BJ (cell line): ENCODE data around the gene KCND2. TPM values are rescaled to one million over a fixed set of nuclear protein-coding genes. Genes with fewer than 3 reads are reported as not detected.

Experiments used
- CTCF ChIA-PET: fragments of 350-600 bp; formaldehyde crosslinking; extraction: SDS; loops from one replicate; lab custom pipeline; 2021; ENCODE audit warnings: antibody characterized with exemption, inconsistent platforms; lab: Yijun Ruan, JAX
- POLR2A ChIA-PET: fragments of 300-600 bp; sonication (Branson Sonifier 250); formaldehyde crosslinking; extraction: SDS; loops from one replicate; lab custom pipeline; 2021; ENCODE audit warnings: antibody characterized with exemption; lab: Charles Lee
- DNase-seq: peaks from one replicate; pipeline ENCODE4 v3.0.0-alpha.2; 2011; ENCODE audit warnings: low read depth
- H3K27me3 ChIP-seq: 2 replicates; pipeline ENCODE4 v1.6.0; 2011; ENCODE audit warnings: low read length; ENCODE audit not compliant: control insufficient read depth, insufficient read depth
- H3K36me3 ChIP-seq: 2 replicates; pipeline ENCODE4 v1.5.1; 2011; ENCODE audit warnings: low read length; ENCODE audit not compliant: control insufficient read depth, insufficient read depth
- H3K4me3 ChIP-seq: 2 replicates; pipeline ENCODE4 v1.5.1; 2011; ENCODE audit warnings: low read depth, mild to moderate bottlenecking, control low read depth, low read length
- CTCF ChIP-seq: IDR thresholded peaks from 2 replicates; pipeline ENCODE4 v1.5.1; 2011; ENCODE audit warnings: low read depth, mild to moderate bottlenecking, control low read depth, inconsistent platforms, low read length, moderate library complexity; ENCODE audit not compliant: insufficient read depth
- polyA plus RNA-seq: library from polyadenylated mRNA; depleted of rRNA; stranded (reverse); fragments of >200 nt; gene quantifications from 2 replicates; pipeline ENCODE4 v1.2.3, GENCODE V29; 2011

Gene KCND2
- polyA plus RNA-seq, 1 experiment = not detected

DNA sequence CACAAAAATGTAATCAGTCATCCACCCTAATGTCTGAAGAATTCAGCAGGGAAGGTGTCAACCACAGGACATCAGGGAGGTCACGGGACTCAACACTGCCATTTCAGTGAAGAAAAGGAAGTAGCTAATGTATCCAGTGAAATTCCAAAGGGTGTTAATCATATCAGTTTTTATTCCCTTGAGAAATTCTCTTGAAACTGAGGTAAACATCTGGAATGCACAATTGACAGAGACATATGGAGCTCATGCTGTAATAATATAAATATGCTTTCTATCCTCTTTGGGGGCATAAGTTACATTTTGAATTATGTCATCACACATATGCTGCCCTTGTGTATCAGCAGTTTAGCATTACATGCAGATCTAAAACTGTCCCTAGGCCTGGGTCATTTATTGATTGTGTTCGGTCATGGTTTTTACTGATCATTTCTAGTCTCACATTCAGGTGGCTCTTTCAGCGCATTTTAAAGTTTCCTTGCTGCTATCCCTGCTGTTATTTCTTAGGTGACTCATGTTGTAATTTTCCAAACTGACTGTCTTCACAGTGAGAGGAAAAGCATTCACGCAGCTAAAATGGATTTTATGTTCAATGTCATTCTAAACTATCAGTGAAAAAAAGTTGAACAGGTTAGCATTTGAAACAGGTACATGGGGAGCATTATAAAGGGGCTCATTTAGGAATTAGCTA, 311.1 kb downstream of the KCND2 start:
- ChIA-PET POLR2A (no interaction called here), CTCF (no interaction called here)
- peak; percentile 33 for DNase-seq
- H3K36me3 ChIP-seq = no peaks in the 10 kb centered on the region
- no peaks in the 10 kb centered on the region for H3K27me3 ChIP-seq
- TF ChIP-seq CTCF = no peak
- H3K4me3 ChIP-seq = no peak overlapping the region

DNA sequence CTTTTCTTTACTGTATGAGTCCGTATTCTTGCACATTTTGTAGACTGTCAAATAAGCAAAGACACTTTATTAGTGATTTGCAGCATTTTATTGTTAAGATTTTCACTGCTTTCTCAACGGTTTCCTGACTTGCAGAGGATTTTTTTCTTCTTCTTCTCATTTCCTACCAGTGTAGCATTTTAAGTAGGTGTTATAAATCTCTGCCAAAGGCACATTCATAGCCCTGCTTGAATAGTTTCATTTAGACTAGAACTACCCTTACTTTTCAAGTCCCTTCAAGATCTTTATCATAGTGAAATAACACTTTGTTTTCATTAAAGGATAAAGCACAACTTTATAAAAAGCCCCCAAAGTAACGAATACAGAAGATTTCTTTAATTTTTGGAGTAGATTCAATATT, 313.6 kb downstream of the KCND2 start:
- ChIA-PET POLR2A (no interaction called here), CTCF (interaction anchor here (0.6 kb wide), 1 partner anchor 645 kb away, joined by 3 read pairs; no protein-coding TSS in a partner anchor)

GRCh38 chr7:120587243-120587642, 314.3 kb downstream of the KCND2 start:
- TF ChIP-seq CTCF = no peak
- CTCF ChIA-PET = interaction anchor here (0.6 kb wide), 1 partner anchor 646 kb away, joined by 3 read pairs; no protein-coding TSS in a partner anchor

More for the DNA sequence above, 313.6 kb downstream of the KCND2 start:
- no peaks in the 10 kb centered on the region for H3K36me3 ChIP-seq
- H3K4me3 ChIP-seq = no peak overlapping the region
- no peak for TF ChIP-seq CTCF
- no peak for DNase-seq
- H3K27me3 ChIP-seq = no peaks in the 10 kb centered on the region

DNA sequence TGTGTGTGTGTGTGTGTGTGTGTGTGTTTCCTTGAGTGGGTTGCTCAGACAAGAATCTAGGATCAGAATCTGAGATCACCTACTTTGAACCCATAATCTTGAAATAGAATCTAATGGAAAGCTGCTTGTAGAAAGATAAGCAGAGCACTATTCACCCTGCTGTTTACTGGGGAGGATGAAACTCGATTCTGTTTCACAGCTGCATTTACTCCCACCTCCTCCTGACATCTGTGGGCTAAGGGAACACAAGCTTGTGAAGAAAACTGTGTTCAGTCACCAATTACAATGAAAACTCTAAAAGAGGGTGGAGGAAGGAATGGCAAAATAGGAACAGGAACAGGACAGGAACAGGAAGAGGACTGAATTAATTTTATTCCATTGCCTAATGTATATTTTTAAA, 315.4 kb downstream of the KCND2 start:
- no peaks in the 10 kb centered on the region for H3K36me3 ChIP-seq
- POLR2A ChIA-PET = no interaction called here
- H3K4me3 ChIP-seq = no peak overlapping the region
- no peaks in the 10 kb centered on the region for H3K27me3 ChIP-seq
- CTCF ChIA-PET = no interaction called here
- no peak for DNase-seq
- TF ChIP-seq CTCF = no peak

More at GRCh38 chr7:120587243-120587642, 314.3 kb downstream of the KCND2 start:
- H3K27me3 ChIP-seq = no peaks in the 10 kb centered on the region
- POLR2A ChIA-PET = no interaction called here
- no peak for DNase-seq
- H3K36me3 ChIP-seq = no peaks in the 10 kb centered on the region
- H3K4me3 ChIP-seq = no peak overlapping the region

- no peak for DNase-seq
- ChIA-PET CTCF (no interaction called here), POLR2A (no interaction called here)
- no peak for TF ChIP-seq CTCF
- Histone ChIP-seq H3K27me3 (no peaks in the 10 kb centered on the region), H3K36me3 (no peaks in the 10 kb centered on the region), H3K4me3 (no peak overlapping the region)
These were observed 315.9 kb downstream of the KCND2 start for GRCh38 chr7:120588862-120589261.
